K562 (cell line): ENCODE results near the gene SERPINE1. TPM values are rescaled to one million over a fixed set of nuclear protein-coding genes. Genes with fewer than 3 reads are reported as not detected.

Experiments
- ATAC-seq: fragments of 200-7000 bp; cut with Tn5 transposase; 3 replicates; pipeline ENCODE4 v1.9.1; 2020; ENCODE audit warnings: moderate library complexity
- BruUV-seq: library from RNA; stranded (reverse); fragments of 400-500 nt; replicated peaks from 2 replicates; lab custom pipeline; 2021; lab: Mats Ljungman, UMichigan
- CTCF ChIA-PET: fragments of 300-600 bp; formaldehyde crosslinking; extraction: SDS; loops from one replicate; lab custom pipeline; 2021; ENCODE audit warnings: low intra/inter-chr PET ratio; lab: Yijun Ruan, JAX
- POLR2A ChIA-PET: fragments of 300-600, 350-650 bp; sonication (Branson Sonifier 250); formaldehyde crosslinking; extraction: SDS; loops from one replicate; lab custom pipeline; 2021; ENCODE audit warnings: antibody characterized with exemption, inconsistent platforms; lab: Yijun Ruan, JAX
- DNase-seq, 4 experiments: peaks; one replicate each; pipeline versions ENCODE4 v3.0.0 to v3.0.0-alpha.2; 2011 to 2018; ENCODE audit warnings: low spot score in 3 of 4, mixed read lengths in 3 of 4; ENCODE audit errors: extremely low read depth in 1 of 4
- FAIRE-seq: peaks from 2 replicates; lab custom pipeline; 2011; peaks lifted over from hg19 to GRCh38; lab: Jason Lieb, UNC
- H2AFZ ChIP-seq: 2 replicates; pipeline ENCODE4 v1.6.0; 2011; ENCODE audit warnings: low read depth, low read length, control low read depth, inconsistent platforms
- H3K27ac ChIP-seq: fragments of 200-600 bp; 3 replicates; pipeline ENCODE4 v1.8.0; 2011; ENCODE audit warnings: low read depth, mild to moderate bottlenecking, control low read depth, inconsistent platforms, low read length, moderate library complexity, mixed read lengths; ENCODE audit errors: extremely low read depth
- H3K27me3 ChIP-seq, 2 experiments: fragments of 300-600 bp in 1 of 2; 2 replicates in 1 of 2; 3 replicates in 1 of 2; pipeline versions ENCODE4 v1.6.0 to v1.8.0; 2011; ENCODE audit warnings: inconsistent platforms in 2 of 2, low read length in 2 of 2, mild to moderate bottlenecking in 1 of 2, mixed read lengths in 1 of 2, moderate library complexity in 1 of 2; ENCODE audit not compliant: control insufficient read depth in 2 of 2, insufficient read depth in 2 of 2
- H3K36me3 ChIP-seq: fragments of 300-600 bp; 3 replicates; pipeline ENCODE4 v1.8.0; 2011; ENCODE audit warnings: mild to moderate bottlenecking, low read length, inconsistent platforms; ENCODE audit not compliant: control insufficient read depth, insufficient read depth
- H3K4me1 ChIP-seq, 2 experiments: fragments of 200-600 bp in 1 of 2; replicated peaks in 1 of 2; 2 replicates in 1 of 2; 3 replicates in 1 of 2; pipeline versions ENCODE4 v1.5.1 to v1.8.0; 2011; ENCODE audit warnings: inconsistent platforms in 2 of 2, low read length in 2 of 2, mild to moderate bottlenecking in 1 of 2, mixed read lengths in 1 of 2, moderate library complexity in 1 of 2; ENCODE audit not compliant: control insufficient read depth in 2 of 2, insufficient read depth in 2 of 2
- H3K4me2 ChIP-seq: 2 replicates; pipeline ENCODE4 v1.6.1; 2011; ENCODE audit warnings: low read length, control low read depth, inconsistent platforms, mixed read lengths; ENCODE audit not compliant: insufficient read depth
- H3K4me3 ChIP-seq: fragments of 200-600 bp; sonication (generic), shearing (Covaris generic); 2 replicates; pipeline ENCODE4 v1.5.1; 2016; ENCODE audit warnings: control low read depth, inconsistent platforms
- H3K79me2 ChIP-seq: fragments of 200-600 bp; 3 replicates; pipeline ENCODE4 v1.8.0; 2011; ENCODE audit warnings: low read length, inconsistent platforms; ENCODE audit not compliant: control insufficient read depth, insufficient read depth
- H3K9ac ChIP-seq, 2 experiments: 2 replicates each; pipeline versions ENCODE4 v1.6.0 to v1.6.1; 2011; ENCODE audit warnings: low read depth in 2 of 2, low read length in 2 of 2, control low read depth in 1 of 2, inconsistent platforms in 1 of 2, mild to moderate bottlenecking in 1 of 2, mixed read lengths in 1 of 2; ENCODE audit not compliant: insufficient read depth in 1 of 2
- H3K9me1 ChIP-seq: one replicate; pipeline ENCODE4 v1.6.0; 2011; ENCODE audit warnings: inconsistent platforms, mild to moderate bottlenecking, low read length, moderate library complexity; ENCODE audit not compliant: control insufficient read depth, insufficient read depth
- H3K9me3 ChIP-seq: replicated peaks from 2 replicates; pipeline ENCODE4 v1.5.1; 2011; ENCODE audit warnings: low read depth, low read length, inconsistent platforms; ENCODE audit not compliant: control insufficient read depth, insufficient read depth
- H4K20me1 ChIP-seq: replicated peaks from 2 replicates; pipeline ENCODE4 v1.6.1; 2011; ENCODE audit warnings: low read length, inconsistent platforms, mixed read lengths; ENCODE audit not compliant: control insufficient read depth, insufficient read depth
- BCOR ChIP-seq: fragments of 450-650 bp; IDR thresholded peaks from 2 replicates; pipeline ENCODE4 v1.6.1; 2016
- COPS2 ChIP-seq: fragments of 450-650 bp; conservative IDR thresholded peaks from 2 replicates; pipeline ENCODE4 v1.6.1; 2016; ENCODE audit warnings: mild to moderate bottlenecking, moderate library complexity
- CSDE1 ChIP-seq, 2 experiments: fragments of 450-650 bp; IDR thresholded peaks; 2 replicates each; pipeline ENCODE4 v1.6.1; 2016; ENCODE audit warnings: mild to moderate bottlenecking in 1 of 2
- DIDO1 ChIP-seq: fragments of 450-650 bp; IDR thresholded peaks from 2 replicates; pipeline ENCODE4 v1.6.1; 2016; ENCODE audit warnings: low read depth, missing biosample characterization, missing genetic modification characterization
- KAT8 ChIP-seq: fragments of 450-650 bp; IDR thresholded peaks from 2 replicates; pipeline ENCODE4 v1.6.1; 2016; ENCODE audit warnings: low read depth, mild to moderate bottlenecking
- LEF1 ChIP-seq: fragments of 450-650 bp; IDR thresholded peaks from 2 replicates; pipeline ENCODE4 v1.6.1; 2016; ENCODE audit warnings: mild to moderate bottlenecking
- MED1 ChIP-seq: sonication (generic); formaldehyde crosslinking; IDR thresholded peaks from 2 replicates; pipeline ENCODE4 v1.8.1; 2023; ENCODE audit warnings: missing genetic modification reagents, borderline replicate concordance
- MTF1 ChIP-seq: fragments of 250-450 bp; sonication (Bioruptor Pico); IDR thresholded peaks from 2 replicates; pipeline ENCODE4 v1.9.0; 2021; ENCODE audit warnings: moderate library complexity, mild to moderate bottlenecking, inconsistent platforms, borderline replicate concordance
- NBN ChIP-seq: fragments of 450-650 bp; IDR thresholded peaks from 2 replicates; pipeline ENCODE4 v1.6.1; 2016; ENCODE audit warnings: low read depth, mild to moderate bottlenecking
- NEUROD1 ChIP-seq: fragments of 150-350 bp; IDR thresholded peaks from 2 replicates; pipeline ENCODE4 v1.6.1; 2014; ENCODE audit warnings: borderline replicate concordance, low read length, low read depth; ENCODE audit not compliant: partially characterized antibody
- NFATC3 ChIP-seq: fragments of 450-650 bp; IDR thresholded peaks from 2 replicates; pipeline ENCODE4 v1.6.1; 2017; ENCODE audit warnings: mild to moderate bottlenecking
- PHF20 ChIP-seq: fragments of 450-650 bp; IDR thresholded peaks from 2 replicates; pipeline ENCODE4 v1.6.1; 2018; ENCODE audit not compliant: partially characterized antibody
- POLR3G ChIP-seq: IDR thresholded peaks from 2 replicates; pipeline ENCODE4 v1.6.1; 2011; ENCODE audit not compliant: insufficient read length, insufficient replicate concordance; ENCODE audit errors: extremely low read depth
- ZBTB2 ChIP-seq: fragments of 450-650 bp; IDR thresholded peaks from 2 replicates; pipeline ENCODE4 v1.6.1; 2016; ENCODE audit warnings: antibody characterized with exemption
- ZEB2 ChIP-seq: fragments of 450-650 bp; IDR thresholded peaks from 2 replicates; pipeline ENCODE4 v1.6.1; 2016
- ZNF133 ChIP-seq: fragments of 250-450 bp; sonication (Bioruptor Pico); IDR thresholded peaks from 2 replicates; pipeline ENCODE4 v1.4.0; 2020; ENCODE audit warnings: mild to moderate bottlenecking
- ZNF274 ChIP-seq: IDR thresholded peaks from 2 replicates; pipeline ENCODE4 v1.6.1; 2011; ENCODE audit warnings: low read depth, mild to moderate bottlenecking, low read length, moderate library complexity, borderline replicate concordance
- WGBS: fragments of 100-300 bp; shearing (Covaris generic); methylation state at CpG from one replicate; pipeline ENCODE4 v1.1.6; 2016; ENCODE audit warnings: low coverage, mixed read lengths; ENCODE audit not compliant: insufficient coverage; ENCODE audit errors: missing lambda C conversion rate; 5-methylcytosine and 5-hydroxymethylcytosine counted together
- in situ Hi-C: fragments of 300-500 bp; cut with MboI; formaldehyde crosslinking; loops from 4 replicates; pipeline ENCODE4 v1.15.0; 2018; ENCODE audit warnings: inconsistent platforms, mixed read lengths
- intact Hi-C: fragments of 100-400 bp; cut with micrococcal nuclease; formaldehyde crosslinking; loops from 2 replicates; pipeline ENCODE4 v1.14.2; 2022
- polyA plus RNA-seq, 8 experiments: library from polyadenylated mRNA; depleted of rRNA in 4 of 8; stranded (reverse) in 5 of 8; unstranded in 3 of 8; fragments of >200 nt; fragmentation: Nextera tagmentation in 2 of 8; fragmentation: Illumina TruSeq in 1 of 8; extraction: Ambion mirVana in 2 of 8; extraction: Trizol in 1 of 8; gene quantifications; 2 replicates each; pipeline versions ENCODE4 v1.2.1 to v1.2.3, GENCODE V29; 2011 to 2014; ENCODE audit warnings: inconsistent platforms in 1 of 8, missing spikeins in 1 of 8
- total RNA-seq, 7 experiments: library from RNA; depleted of rRNA in 6 of 7; stranded (reverse); fragments of >200 nt in 6 of 7; fragmentation: Illumina TruSeq in 2 of 7; extraction: Trizol in 2 of 7; gene quantifications; 2 replicates each; pipeline versions ENCODE4 v1.2.1 to v1.2.3, GENCODE V29; 2011 to 2021; ENCODE audit warnings: low replicate concordance in 1 of 7
- TF ChIP-seq, protein P1 (sequence below), 3 experiments: fragments of 200-800 bp in 1 of 3; fragments of 250-450 bp in 1 of 3; fragments of 450-650 bp in 1 of 3; sonication (Bioruptor Pico) in 1 of 3; sonication (Bioruptor generic) in 1 of 3; formaldehyde crosslinking in 1 of 3; IDR thresholded peaks; 2 replicates each; pipeline versions ENCODE4 v1.6.1 to v1.8.0; 2016 to 2022; ENCODE audit warnings: mild to moderate bottlenecking in 2 of 3, missing genetic modification characterization in 2 of 3, missing compliant biosample characterization in 1 of 3, moderate library complexity in 1 of 3

The SERPINE1 gene
- total and polyA plus RNA-seq, 9 of the 15 experiments (the other 6 are each of a cell fraction or from before 2014, with no cell fraction given), result 0.22 to 4.8 (median 0.91) TPM

DNA sequence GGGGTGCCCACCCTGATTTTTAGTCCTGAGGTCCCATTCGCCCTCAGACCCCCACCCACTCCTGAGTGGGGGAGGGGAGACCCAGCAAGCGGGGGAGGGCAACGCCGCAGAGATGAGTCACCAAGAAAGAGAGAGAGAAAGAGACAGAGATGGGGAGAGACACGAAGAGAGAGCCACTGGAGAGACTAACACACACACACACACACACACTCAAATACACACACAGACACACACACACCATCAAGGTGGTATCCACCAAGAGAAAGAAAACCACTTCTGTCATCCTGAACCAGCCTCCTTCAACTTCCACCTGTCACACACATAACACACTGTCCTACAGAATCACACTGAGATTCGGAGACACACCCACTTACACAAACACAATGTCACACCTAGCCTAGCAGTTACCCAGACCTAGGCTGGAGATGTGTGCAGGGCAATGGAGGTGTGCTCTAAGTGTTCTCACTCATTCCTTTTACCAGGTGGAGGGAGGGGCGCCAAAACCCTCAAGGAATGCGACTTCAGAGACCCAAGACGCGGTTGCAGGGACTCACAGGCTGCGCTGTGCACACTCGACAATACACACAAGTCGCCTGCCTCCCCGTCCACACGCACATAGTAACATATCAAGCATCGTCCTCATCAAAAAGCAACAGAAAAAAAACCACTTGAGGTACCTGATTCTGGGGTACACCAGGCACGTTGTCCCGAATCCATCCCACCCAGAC lies 42.4 kb downstream of the SERPINE1 start:
- Histone ChIP-seq H3K9me1 (peaks cover 6% of the 10 kb centered on the region), H3K4me2 (peak overlapping the region; percentile 71), H3K79me2 (no peaks in the 10 kb centered on the region), H4K20me1 (peaks cover 24% of the 10 kb centered on the region), H2AFZ (peak overlapping the region; percentile 78), H3K36me3 (no peaks in the 10 kb centered on the region), H3K4me3 (no peak overlapping the region), H3K9me3 (no peaks in the 10 kb centered on the region), H3K27me3 (peaks cover 29 to 45% of the 10 kb centered on the region in 2 experiments; a peak in 4 of 5 replicates), H3K27ac (no peak overlapping the region; the same call in 2 of the 3 replicates), H3K4me1 (peaks cover 33 to 71% of the 10 kb centered on the region in 2 experiments), H3K9ac (peak overlapping the region in 1 of 2 experiments; percentile 36; a peak in 1 of 4 replicates)
- ChIA-PET POLR2A (no interaction called here), CTCF (interaction anchor here (2.4 kb wide), 1 partner anchor 25 kb away, joined by 20 read pairs; no protein-coding TSS in a partner anchor)
- BruUV-seq, result no TSS peak
- DNase-seq, result peak in 3 of 4 experiments; percentile 50 to 61 (median 51)
- no peak for ATAC-seq
- WGBS, result under 1% methylated on average over 14 of the region's 18 CpGs
- intact Hi-C loops (loop anchor here (2.0 kb wide), 1 partner anchor 24 kb away; no protein-coding TSS in a partner anchor), in situ Hi-C loops (no loop called here)
- FAIRE-seq, result peak; percentile 71
- TF ChIP-seq DIDO1, result peak; percentile 44; the same call in 1 of the 2 replicates
- no peak for TF ChIP-seq MTF1 (CRISPR knock-in tag)
- no peak for TF ChIP-seq POLR3G
- peak; percentile 23; the same call in 1 of the 2 replicates for TF ChIP-seq BCOR
- no peak for TF ChIP-seq ZNF133 (CRISPR knock-in tag)
- no peak for TF ChIP-seq ZNF274
- TF ChIP-seq ZBTB2, result peak; percentile 44; the same call in 1 of the 2 replicates
- no peak for TF ChIP-seq KAT8
- no peak for TF ChIP-seq MED1 (CRISPR knock-in tag)
- peak; percentile 60 for TF ChIP-seq NEUROD1
- no peak for TF ChIP-seq CSDE1 (IDR thresholded peaks at IDR 0.05)
- TF ChIP-seq, protein P1, sequence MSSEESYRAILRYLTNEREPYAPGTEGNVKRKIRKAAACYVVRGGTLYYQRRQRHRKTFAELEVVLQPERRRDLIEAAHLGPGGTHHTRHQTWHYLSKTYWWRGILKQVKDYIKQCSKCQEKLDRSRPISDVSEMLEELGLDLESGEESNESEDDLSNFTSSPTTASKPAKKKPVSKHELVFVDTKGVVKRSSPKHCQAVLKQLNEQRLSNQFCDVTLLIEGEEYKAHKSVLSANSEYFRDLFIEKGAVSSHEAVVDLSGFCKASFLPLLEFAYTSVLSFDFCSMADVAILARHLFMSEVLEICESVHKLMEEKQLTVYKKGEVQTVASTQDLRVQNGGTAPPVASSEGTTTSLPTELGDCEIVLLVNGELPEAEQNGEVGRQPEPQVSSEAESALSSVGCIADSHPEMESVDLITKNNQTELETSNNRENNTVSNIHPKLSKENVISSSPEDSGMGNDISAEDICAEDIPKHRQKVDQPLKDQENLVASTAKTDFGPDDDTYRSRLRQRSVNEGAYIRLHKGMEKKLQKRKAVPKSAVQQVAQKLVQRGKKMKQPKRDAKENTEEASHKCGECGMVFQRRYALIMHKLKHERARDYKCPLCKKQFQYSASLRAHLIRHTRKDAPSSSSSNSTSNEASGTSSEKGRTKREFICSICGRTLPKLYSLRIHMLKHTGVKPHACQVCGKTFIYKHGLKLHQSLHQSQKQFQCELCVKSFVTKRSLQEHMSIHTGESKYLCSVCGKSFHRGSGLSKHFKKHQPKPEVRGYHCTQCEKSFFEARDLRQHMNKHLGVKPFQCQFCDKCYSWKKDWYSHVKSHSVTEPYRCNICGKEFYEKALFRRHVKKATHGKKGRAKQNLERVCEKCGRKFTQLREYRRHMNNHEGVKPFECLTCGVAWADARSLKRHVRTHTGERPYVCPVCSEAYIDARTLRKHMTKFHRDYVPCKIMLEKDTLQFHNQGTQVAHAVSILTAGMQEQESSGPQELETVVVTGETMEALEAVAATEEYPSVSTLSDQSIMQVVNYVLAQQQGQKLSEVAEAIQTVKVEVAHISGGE (CRISPR knock-in tag; IDR thresholded peaks at IDR 0.05), result no peak
- peak; percentile 19 for TF ChIP-seq PHF20
- TF ChIP-seq NBN, result no peak
- no peak for TF ChIP-seq NFATC3
- TF ChIP-seq COPS2, result no peak
- TF ChIP-seq LEF1, result peak; percentile 47
- TF ChIP-seq ZEB2, result 0 out of 2 replicates have a peak, but pooled peaks have one; percentile 22
